ENCODE results near the gene DDX47. TPM values are rescaled to one million over a fixed set of nuclear protein-coding genes. Genes with fewer than 3 reads are reported as not detected.

The DDX47 gene
- total RNA-seq, 1 donor from 2014 or later, result 48.0 TPM

GRCh38 chr12:12791756-12792369, 21.3 kb upstream of the DDX47 start:
- DNase-seq (ENCODE audit: extremely low spot score, unreplicated experiment), result no peak
- no peak overlapping the region for H3K27ac Mint-ChIP-seq (ENCODE audit: unreplicated experiment)
- H3K4me3 Mint-ChIP-seq (ENCODE audit: unreplicated experiment), result no peak overlapping the region
- H3K9me3 Mint-ChIP-seq (ENCODE audit: unreplicated experiment), result no peaks in the 10 kb centered on the region
- no peaks in the 10 kb centered on the region for H3K36me3 Mint-ChIP-seq (ENCODE audit: unreplicated experiment)
- no peaks in the 10 kb centered on the region for H3K27me3 Mint-ChIP-seq (ENCODE audit: unreplicated experiment)
- TF ChIP-seq, protein P1, sequence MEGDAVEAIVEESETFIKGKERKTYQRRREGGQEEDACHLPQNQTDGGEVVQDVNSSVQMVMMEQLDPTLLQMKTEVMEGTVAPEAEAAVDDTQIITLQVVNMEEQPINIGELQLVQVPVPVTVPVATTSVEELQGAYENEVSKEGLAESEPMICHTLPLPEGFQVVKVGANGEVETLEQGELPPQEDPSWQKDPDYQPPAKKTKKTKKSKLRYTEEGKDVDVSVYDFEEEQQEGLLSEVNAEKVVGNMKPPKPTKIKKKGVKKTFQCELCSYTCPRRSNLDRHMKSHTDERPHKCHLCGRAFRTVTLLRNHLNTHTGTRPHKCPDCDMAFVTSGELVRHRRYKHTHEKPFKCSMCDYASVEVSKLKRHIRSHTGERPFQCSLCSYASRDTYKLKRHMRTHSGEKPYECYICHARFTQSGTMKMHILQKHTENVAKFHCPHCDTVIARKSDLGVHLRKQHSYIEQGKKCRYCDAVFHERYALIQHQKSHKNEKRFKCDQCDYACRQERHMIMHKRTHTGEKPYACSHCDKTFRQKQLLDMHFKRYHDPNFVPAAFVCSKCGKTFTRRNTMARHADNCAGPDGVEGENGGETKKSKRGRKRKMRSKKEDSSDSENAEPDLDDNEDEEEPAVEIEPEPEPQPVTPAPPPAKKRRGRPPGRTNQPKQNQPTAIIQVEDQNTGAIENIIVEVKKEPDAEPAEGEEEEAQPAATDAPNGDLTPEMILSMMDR (IDR thresholded peaks at IDR 0.05), result no peak
- H3K4me1 Mint-ChIP-seq (ENCODE audit: unreplicated experiment), result peaks cover 29% of the 10 kb centered on the region

GRCh38 chr12:12792421-12792820, 20.7 kb upstream of the DDX47 start:
- no peaks in the 10 kb centered on the region for H3K9me3 Mint-ChIP-seq (ENCODE audit: unreplicated experiment)
- no peak overlapping the region for H3K4me3 Mint-ChIP-seq (ENCODE audit: unreplicated experiment)
- no peak overlapping the region for H3K27ac Mint-ChIP-seq (ENCODE audit: unreplicated experiment)
- TF ChIP-seq, protein P1 (IDR thresholded peaks at IDR 0.05), result no peak
- H3K36me3 Mint-ChIP-seq (ENCODE audit: unreplicated experiment), result no peaks in the 10 kb centered on the region
- H3K27me3 Mint-ChIP-seq (ENCODE audit: unreplicated experiment), result no peaks in the 10 kb centered on the region
- peaks cover 26% of the 10 kb centered on the region for H3K4me1 Mint-ChIP-seq (ENCODE audit: unreplicated experiment)
- DNase-seq (ENCODE audit: extremely low spot score, unreplicated experiment), result no peak

DNA sequence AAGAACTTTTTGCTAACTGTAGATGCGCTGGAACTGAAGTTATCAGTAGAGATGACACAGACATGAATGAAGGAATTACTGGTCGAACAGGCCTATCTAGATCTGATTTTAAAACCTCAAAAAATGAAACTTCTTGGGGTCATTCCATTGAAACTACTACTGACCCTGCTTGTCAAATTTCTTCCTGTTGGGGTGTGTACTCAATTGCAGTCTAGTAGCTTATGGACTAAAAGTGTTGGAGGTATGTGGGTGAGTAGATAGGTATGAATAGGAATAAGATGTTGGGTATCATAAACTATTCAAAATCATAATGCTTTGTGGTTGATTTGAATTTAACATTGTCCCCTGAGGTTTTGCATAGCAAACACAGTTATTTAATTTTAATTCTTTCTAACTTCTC, 18.5 kb upstream of the DDX47 start:
- no peaks in the 10 kb centered on the region for H3K9me3 Mint-ChIP-seq (ENCODE audit: unreplicated experiment)
- H3K4me3 Mint-ChIP-seq (ENCODE audit: unreplicated experiment), result no peak overlapping the region
- H3K4me1 Mint-ChIP-seq (ENCODE audit: unreplicated experiment), result peaks cover 12% of the 10 kb centered on the region
- TF ChIP-seq, protein P1 (IDR thresholded peaks at IDR 0.05), result no peak
- no peak overlapping the region for H3K27ac Mint-ChIP-seq (ENCODE audit: unreplicated experiment)
- H3K27me3 Mint-ChIP-seq (ENCODE audit: unreplicated experiment), result no peaks in the 10 kb centered on the region
- DNase-seq (ENCODE audit: extremely low spot score, unreplicated experiment), result no peak
- H3K36me3 Mint-ChIP-seq (ENCODE audit: unreplicated experiment), result no peaks in the 10 kb centered on the region

GRCh38 chr12:12796171-12796570, 17.0 kb upstream of the DDX47 start:
- H3K4me1 Mint-ChIP-seq (ENCODE audit: unreplicated experiment), result peaks cover 10% of the 10 kb centered on the region
- no peak overlapping the region for H3K27ac Mint-ChIP-seq (ENCODE audit: unreplicated experiment)
- TF ChIP-seq, protein P1 (IDR thresholded peaks at IDR 0.05), result no peak
- H3K27me3 Mint-ChIP-seq (ENCODE audit: unreplicated experiment), result no peaks in the 10 kb centered on the region
- no peaks in the 10 kb centered on the region for H3K9me3 Mint-ChIP-seq (ENCODE audit: unreplicated experiment)
- no peak overlapping the region for H3K4me3 Mint-ChIP-seq (ENCODE audit: unreplicated experiment)
- no peak for DNase-seq (ENCODE audit: extremely low spot score, unreplicated experiment)
- H3K36me3 Mint-ChIP-seq (ENCODE audit: unreplicated experiment), result no peaks in the 10 kb centered on the region

DNA sequence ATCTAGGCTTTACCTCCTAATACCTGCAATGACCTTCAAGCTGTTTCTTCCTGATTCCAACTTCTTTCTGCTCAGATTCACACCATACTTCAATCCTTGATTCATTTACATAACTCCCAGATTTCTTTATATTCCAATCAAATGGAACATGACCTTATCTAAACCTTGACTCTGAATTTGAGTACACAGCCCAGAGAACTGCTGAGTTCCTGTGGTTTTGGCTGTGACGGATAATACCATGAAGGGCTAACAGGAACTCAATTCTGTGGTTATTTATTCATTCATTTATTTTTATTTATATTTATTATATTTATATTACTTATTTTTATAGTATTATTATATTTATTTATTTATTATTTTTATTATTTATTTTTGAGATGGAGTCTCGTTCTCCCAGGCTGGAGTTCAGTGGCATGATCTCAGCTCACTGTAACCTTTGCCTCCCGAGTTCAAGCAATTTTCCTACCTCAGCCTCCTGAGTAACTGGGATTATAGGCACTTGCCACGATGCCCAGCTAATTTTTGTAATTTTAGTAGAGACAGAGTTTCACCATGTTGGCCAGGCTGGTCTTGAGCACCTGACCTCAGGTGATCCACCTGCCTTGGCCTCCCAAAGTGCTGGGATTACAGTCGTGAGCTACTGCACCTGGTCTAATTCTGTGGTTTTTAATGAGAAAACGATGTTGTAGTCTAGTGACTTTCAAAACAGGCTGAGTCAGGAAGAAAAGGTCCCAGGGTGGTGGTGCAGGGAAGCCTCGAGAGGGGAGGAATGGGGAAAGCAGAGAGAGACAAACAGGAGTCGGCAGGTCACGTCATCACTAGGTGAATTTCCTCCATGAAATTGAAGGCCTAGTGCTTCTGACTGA, 16.0 kb upstream of the DDX47 start:
- H3K36me3 Mint-ChIP-seq (ENCODE audit: unreplicated experiment), result no peaks in the 10 kb centered on the region
- no peak for DNase-seq (ENCODE audit: extremely low spot score, unreplicated experiment)
- TF ChIP-seq, protein P1 (IDR thresholded peaks at IDR 0.05), result no peak
- no peak overlapping the region for H3K4me3 Mint-ChIP-seq (ENCODE audit: unreplicated experiment)
- no peaks in the 10 kb centered on the region for H3K27me3 Mint-ChIP-seq (ENCODE audit: unreplicated experiment)
- peaks cover 6% of the 10 kb centered on the region for H3K4me1 Mint-ChIP-seq (ENCODE audit: unreplicated experiment)
- H3K9me3 Mint-ChIP-seq (ENCODE audit: unreplicated experiment), result no peaks in the 10 kb centered on the region
- no peak overlapping the region for H3K27ac Mint-ChIP-seq (ENCODE audit: unreplicated experiment)

Measured in osteocyte (in vitro differentiated cells).